ENCODE data around the gene PRKCZ.
A peak's percentile ranks its signal among the peaks of the same experiment; 100 is the strongest.

DNA sequence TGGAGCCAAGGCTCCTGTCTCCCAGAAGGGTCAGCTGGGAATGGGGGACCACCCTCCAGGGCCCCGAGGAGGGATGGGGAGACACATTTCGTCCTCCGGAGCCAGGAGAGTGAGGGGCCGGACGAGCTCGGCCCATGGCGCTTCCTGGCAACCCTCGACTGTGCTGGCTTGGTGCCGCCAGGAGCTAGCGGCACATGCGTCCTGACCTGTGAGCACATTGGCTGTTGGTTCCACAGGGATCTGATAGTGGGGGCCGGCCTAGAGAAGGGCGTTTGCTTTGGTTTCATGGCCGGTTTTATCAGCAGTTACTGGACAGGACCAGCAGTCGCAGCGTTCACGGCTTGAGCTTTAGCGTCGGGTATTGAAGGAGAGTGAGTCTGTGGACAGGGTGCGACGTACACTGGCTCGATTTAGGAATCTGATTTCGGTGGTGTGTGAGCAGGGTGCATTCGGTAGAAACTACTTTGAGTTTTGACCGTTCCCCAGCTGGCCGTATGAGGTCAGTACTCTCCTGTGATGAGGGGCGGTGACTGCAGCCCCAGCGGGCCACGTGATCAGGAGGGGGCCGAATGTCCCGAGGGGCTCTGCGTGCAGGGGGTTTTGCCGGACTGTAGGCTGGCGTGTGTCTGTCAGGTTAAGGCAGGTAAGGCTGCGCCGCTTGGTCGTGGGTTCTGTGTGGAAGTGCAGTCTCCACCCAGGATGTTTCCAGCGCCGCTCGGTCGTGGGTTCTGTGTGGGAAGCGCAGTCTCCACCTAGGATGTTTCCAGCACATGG is 125.7 kb downstream of the PRKCZ start:
- TF ChIP-seq CTCF (IDR thresholded peaks at IDR 0.05) (peak in 2 of 3 donors; percentile 34 to 48), POLR2A (IDR thresholded peaks at IDR 0.05) (no peak)
